Ramos (cell line): ENCODE data around the gene MAEL.

Source experiments
- in situ Hi-C: fragments of 300-500 bp; cut with MboI; formaldehyde crosslinking; loops from one replicate; pipeline ENCODE4 v1.14.3; 2022; ENCODE audit warnings: low sequenced_read_pairs; ENCODE audit not compliant: unreplicated experiment

The MAEL gene

DNA sequence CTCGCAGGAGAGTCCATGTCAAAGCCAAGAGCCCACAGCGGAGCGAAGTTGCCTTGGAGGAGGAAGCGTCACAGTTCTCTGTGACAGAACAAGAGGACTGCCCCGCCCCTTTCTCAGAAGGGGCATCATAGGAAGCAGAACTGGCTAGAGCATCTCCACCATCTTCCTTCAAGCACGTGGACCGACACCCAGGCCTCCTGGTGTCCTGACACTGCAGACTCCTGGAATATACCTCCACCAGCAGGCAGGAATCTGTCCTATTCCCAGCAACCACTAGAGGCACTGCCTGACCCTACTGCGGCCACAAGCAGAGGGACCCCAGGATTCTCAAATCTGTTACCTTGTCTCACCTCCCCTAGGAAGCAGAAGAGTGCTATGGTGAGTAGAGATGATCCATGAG, 63.3 kb downstream of the MAEL start:
- in situ Hi-C loops, result no loop called here

DNA sequence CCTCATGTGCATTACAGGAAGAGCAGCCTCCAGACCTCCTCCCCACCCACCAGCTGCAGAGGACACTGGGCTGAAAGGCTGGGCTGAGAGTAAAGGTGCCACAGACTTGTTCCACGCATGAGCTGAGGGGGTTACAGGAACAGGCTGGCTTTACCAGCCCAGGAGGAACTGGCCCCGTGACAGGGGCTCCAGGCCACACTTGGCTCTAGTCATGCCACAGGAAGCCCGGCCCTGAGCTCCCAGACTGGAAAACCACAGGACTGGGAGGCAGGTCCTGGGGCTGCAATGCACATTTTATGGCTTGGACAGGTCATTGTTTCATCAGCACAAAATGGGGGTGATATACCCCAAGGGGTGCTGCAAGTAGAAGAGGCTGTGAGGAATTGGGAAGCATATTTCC, 65.5 kb downstream of the MAEL start:
- in situ Hi-C loops, result no loop called here

DNA sequence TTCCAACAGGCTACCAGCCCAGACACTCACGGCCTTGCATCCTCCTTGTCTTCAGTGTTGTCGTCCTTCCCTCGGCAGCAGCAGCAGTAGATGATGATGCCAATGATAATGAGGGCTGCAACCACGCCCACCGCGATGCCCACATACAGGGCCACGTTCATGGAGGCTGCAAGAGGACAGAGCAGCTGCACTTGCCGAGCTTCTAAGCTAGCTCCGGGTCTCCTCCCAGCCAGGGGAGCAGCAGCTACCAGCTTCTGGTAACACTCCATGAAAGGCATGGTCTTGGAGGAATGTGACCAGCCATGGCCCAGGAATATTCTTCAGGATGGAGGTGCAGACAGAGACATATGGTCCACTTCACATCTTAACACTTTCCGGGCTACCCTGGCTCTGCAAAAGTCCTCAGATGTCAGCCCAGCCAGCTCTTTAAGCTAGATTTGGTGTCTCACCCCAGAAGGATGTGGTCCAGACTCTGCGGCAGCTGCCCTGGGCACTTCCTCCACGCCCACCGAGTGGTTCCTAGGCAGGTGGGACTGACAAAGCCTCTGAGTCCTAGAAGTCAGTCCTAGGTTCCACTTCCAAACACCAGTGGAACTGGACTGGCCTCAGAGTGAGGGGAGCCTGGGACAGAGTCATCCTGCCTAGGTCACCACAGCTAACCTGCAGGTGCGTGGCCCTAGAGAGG, 66.0 kb downstream of the MAEL start:
- in situ Hi-C loops, result loop anchor here (5.0 kb wide), 1 partner anchor 148 kb away; no protein-coding TSS in a partner anchor

- in situ Hi-C loops, result loop anchor here (5.0 kb wide), 1 partner anchor 149 kb away; no protein-coding TSS in a partner anchor
These were observed 67.6 kb downstream of the MAEL start for GRCh38 chr1:167056529-167057231.

- in situ Hi-C loops, result loop anchor here (5.0 kb wide), 1 partner anchor 150 kb away; no protein-coding TSS in a partner anchor
These were observed 68.2 kb downstream of the MAEL start for GRCh38 chr1:167057241-167057688.

DNA sequence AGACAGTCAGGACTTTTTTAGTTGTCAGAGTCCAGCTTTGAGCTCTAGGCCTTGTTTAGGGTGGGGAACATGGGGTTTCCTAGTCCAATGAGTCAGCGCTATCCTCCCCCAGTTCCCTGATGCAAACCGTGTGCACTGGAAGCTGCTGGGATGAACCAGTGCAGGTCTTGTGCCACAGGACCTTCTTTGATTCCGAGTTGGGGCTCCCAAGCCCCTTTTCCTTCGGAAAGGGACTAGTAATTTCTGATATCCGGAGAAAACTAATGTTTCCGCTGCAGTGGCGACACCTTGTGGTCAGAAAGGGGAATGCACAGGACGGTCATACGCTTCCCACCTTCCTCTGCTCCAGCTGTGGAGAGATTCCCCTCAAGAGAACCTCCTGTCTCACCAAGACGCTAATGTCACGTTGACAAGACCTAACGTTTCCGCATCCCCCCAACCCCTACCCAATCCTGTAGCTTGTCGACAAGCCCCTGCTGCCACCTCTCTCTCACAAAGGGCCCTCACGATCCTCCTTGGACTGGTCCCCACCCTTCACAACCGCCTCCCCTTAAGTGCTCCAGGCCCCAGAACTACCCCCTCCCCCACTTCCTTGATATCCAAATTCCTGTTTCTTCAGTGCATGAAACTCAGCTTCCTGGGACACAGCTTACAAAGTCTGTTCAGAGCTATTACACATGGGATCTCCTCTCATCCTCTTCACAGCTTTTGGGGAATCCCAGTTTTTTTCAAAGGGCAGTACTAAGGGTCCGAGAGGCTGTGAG, 70.1 kb downstream of the MAEL start:
- in situ Hi-C loops, result loop anchor here (5.0 kb wide), 1 partner anchor 152 kb away; no protein-coding TSS in a partner anchor

- in situ Hi-C loops, result loop anchor here (5.0 kb wide), 1 partner anchor 152 kb away; no protein-coding TSS in a partner anchor
These were observed 70.7 kb downstream of the MAEL start for GRCh38 chr1:167059809-167060107.

GRCh38 chr1:167060141-167061072, 71.3 kb downstream of the MAEL start:
- in situ Hi-C loops, result no loop called here

DNA sequence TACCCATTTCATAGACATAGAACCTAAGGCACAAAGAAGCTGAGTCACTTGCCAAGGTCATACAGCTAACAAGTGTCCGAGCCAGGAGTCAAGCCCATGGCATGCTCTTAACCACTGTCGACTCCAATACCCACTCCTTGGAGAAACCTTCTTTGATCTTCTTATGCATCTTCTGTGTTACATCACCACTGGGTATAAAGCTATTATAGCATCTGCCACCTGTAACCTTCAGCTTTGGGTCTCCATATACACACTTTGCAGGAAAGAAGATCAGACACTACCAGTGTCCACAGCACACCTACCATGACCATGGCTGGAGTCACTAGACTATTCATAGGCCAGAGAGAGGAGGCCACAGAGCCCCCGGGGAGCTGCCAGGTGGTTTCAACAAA, 72.0 kb downstream of the MAEL start:
- in situ Hi-C loops, result no loop called here

GRCh38 chr1:167064621-167065020, 75.5 kb downstream of the MAEL start:
- in situ Hi-C loops, result loop anchor here (5.0 kb wide), 2 partner anchors 378 to 463 kb away; no protein-coding TSS in a partner anchor

DNA sequence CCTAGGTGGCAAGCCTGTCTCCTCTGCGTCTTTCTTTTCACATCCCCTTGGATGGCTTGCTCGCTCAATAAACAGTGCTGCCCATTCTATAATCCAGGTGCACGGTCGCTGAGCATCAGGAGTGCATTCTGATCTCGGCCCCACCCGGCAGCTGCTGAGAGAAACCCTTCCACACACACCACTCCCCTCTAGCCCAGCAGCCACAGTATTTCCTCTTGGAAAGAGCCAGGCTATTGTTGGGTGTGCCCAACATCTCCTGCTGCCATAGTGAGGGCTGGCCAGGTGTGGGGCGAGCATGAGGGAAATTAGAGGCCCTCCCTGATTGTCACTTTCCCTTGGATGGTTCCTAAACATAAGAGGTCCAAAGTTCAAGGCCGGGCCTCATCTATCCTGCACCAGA, 76.4 kb downstream of the MAEL start:
- in situ Hi-C loops, result loop anchor here (5.0 kb wide), 2 partner anchors 377 to 462 kb away; no protein-coding TSS in a partner anchor

GRCh38 chr1:167066333-167067122, 77.4 kb downstream of the MAEL start:
- in situ Hi-C loops, result loop anchor here (5.0 kb wide), 2 partner anchors 376 to 461 kb away; no protein-coding TSS in a partner anchor

- in situ Hi-C loops, result loop anchor here (5.0 kb wide), 2 partner anchors 374 to 459 kb away; no protein-coding TSS in a partner anchor
These were observed 78.8 kb downstream of the MAEL start for GRCh38 chr1:167067904-167068303.

DNA sequence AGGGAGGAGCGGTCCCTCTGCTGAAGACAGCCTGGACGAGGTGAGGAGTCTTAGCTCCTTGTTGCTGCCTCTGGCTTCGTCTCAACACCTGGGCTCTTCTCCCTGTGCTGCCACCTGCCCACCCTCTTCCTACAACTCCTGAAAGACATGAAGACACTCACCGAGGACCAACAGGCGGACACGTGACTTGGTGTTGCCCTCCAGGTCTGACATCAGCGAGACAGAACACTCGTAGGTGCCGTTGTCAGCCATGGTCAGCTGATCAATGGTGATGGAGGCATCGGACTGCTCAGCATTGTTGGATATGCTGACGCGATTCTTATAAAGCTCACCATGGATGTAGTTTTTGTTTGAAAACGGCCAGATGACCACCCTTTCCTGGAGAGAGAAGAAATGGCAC, 79.7 kb downstream of the MAEL start:
- in situ Hi-C loops, result loop anchor here (5.0 kb wide), 2 partner anchors 374 to 459 kb away; no protein-coding TSS in a partner anchor

- in situ Hi-C loops, result no loop called here
These were observed 82.2 kb downstream of the MAEL start for GRCh38 chr1:167071286-167071685.
